Umbilical cord (tissue), 2 donors: ENCODE measurements around the gene KANTR. TPM values are rescaled to one million over a fixed set of nuclear protein-coding genes. Genes with fewer than 3 reads are reported as not detected.
A peak's percentile ranks its signal among the peaks of the same experiment; 100 is the strongest.
"Not testable (repeated sequence)": the region's sequence is repeated elsewhere in the genome, so short reads cannot be mapped to it uniquely, and the experiment has no call there.

Experiments
- DNase-seq: peaks from one replicate; pipeline ENCODE4 v3.0.0-alpha.2; 2015; ENCODE audit warnings: low spot score
- total RNA-seq: library from RNA; depleted of rRNA; stranded (reverse); fragments of >200 nt; gene quantifications from one replicate; pipeline ENCODE4 v1.2.3, GENCODE V29; 2014; ENCODE audit warnings: low replicate concordance; ENCODE audit not compliant: insufficient read depth

The KANTR gene
- total RNA-seq, 1 donor from 2014 or later = 12.8 TPM

GRCh38 chrX:53128097-53128749 is 34.3 kb downstream of the KANTR start:
- peak; percentile 6 for DNase-seq

GRCh38 chrX:53133400-53133799 is 39.5 kb downstream of the KANTR start:
- DNase-seq = peak; percentile 2

- DNase-seq = no peak
These were observed 41.6 kb downstream of the KANTR start for GRCh38 chrX:53135581-53135980.

- no peak for DNase-seq
These were observed 59.6 kb downstream of the KANTR start for GRCh38 chrX:53153581-53153980.

- DNase-seq = no peak
These were observed 61.7 kb downstream of the KANTR start for GRCh38 chrX:53155512-53156206.

- no peak for DNase-seq
These were observed 62.3 kb downstream of the KANTR start for GRCh38 chrX:53156207-53156596.

- no peak for DNase-seq
These were observed 65.2 kb downstream of the KANTR start for GRCh38 chrX:53159184-53159583.

- peak; percentile 0 for DNase-seq
These were observed 66.5 kb downstream of the KANTR start for GRCh38 chrX:53160297-53160983.

GRCh38 chrX:53163436-53163835 is 69.5 kb downstream of the KANTR start:
- no peak for DNase-seq

- not testable (repeated sequence) for DNase-seq
These were observed 70.6 kb downstream of the KANTR start for GRCh38 chrX:53164566-53164965.

GRCh38 chrX:53166103-53166502 is 72.2 kb downstream of the KANTR start:
- DNase-seq = no peak

GRCh38 chrX:53171356-53171755 is 77.4 kb downstream of the KANTR start:
- DNase-seq = no peak

Other genes with a start within 250 kb of the KANTR start
- not detected for gene XAGE3, start 226.1 kb upstream of the KANTR start, total RNA-seq
- gene FAM156B, start 196.8 kb upstream of the KANTR start, total RNA-seq = 30.3 TPM
- 17.3 TPM for gene FAM156A, start 135.6 kb upstream of the KANTR start, total RNA-seq
- not detected for gene GPR173, start 45.4 kb upstream of the KANTR start, total RNA-seq
- gene TSPYL2, start 11.8 kb upstream of the KANTR start, total RNA-seq = 22.4 TPM
- gene KDM5C, start 131.1 kb downstream of the KANTR start, total RNA-seq = 212 TPM
- gene IQSEC2, start 187.4 kb downstream of the KANTR start, total RNA-seq = 3.1 TPM